HG02588 (cell line): ENCODE data around the gene TARS3.

ENCODE experiments used
- ATAC-seq: cut with Tn5 transposase; IDR thresholded peaks from one replicate; pipeline ENCODE4 v1.9.1; 2021; ENCODE audit warnings: mild to moderate bottlenecking, moderate library complexity; ENCODE audit not compliant: unreplicated experiment

Gene TARS3

GRCh38 chr15:101702077-101702476 is 22.2 kb downstream of the TARS3 start:
- no peak for ATAC-seq

DNA sequence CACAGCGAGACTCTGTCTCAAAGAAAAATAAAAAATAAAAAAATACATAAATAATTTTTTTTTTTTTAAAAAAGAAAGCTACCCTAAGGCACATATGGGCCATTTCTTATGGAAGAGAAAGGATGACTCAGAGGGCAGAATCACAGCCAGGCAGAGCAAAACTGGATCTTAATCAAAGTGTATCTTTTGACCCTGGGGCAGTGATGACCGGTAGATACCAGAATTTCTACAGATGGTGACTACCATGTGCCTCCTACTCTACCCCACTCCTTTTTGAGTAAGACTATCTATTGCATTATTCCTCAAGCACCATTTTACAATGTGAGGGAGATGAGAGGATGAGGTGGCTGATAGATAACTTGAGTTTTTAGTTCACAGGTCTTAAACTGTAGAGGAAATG is 26.0 kb downstream of the TARS3 start:
- no peak for ATAC-seq

DNA sequence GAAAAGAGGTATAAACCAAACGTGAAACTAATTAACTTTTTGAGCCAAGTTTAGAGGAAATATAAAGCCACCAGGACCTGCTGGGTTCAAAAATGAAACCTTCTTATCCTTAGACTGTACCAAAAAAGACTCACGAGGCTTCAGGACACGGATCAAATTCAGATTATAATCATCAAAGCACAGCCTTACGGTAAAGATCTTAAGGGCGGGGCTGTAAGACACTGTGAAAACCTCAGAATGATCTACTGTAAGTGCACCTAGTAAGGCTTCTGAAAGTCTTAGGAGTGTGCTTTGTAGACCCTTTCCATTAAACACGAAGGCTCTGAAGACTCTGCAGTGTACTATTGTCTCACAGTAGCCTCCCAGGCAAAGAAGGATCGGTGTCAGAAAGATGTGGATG is 26.8 kb downstream of the TARS3 start:
- ATAC-seq: no peak

DNA sequence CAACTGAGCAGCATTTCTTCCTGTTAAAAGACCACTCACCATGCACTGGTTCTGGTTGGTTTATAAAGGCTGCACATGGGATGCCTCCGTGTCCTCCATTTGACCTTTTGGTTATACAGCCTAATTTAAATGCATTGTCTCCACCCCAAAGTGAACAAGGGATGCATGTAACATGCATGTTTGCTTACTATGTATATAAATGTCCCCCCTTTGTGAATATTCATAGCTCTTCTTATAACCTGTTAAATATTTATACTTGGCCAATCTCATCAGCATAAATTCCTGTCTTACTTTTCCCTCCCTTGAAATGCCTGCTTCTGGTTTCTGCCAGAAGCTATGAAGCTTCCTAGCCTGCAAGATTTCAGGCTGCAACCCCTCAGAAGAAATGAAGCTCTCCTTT is 27.4 kb downstream of the TARS3 start:
- ATAC-seq: no peak

GRCh38 chr15:101694261-101694660 is 30.0 kb downstream of the TARS3 start:
- no peak for ATAC-seq

DNA sequence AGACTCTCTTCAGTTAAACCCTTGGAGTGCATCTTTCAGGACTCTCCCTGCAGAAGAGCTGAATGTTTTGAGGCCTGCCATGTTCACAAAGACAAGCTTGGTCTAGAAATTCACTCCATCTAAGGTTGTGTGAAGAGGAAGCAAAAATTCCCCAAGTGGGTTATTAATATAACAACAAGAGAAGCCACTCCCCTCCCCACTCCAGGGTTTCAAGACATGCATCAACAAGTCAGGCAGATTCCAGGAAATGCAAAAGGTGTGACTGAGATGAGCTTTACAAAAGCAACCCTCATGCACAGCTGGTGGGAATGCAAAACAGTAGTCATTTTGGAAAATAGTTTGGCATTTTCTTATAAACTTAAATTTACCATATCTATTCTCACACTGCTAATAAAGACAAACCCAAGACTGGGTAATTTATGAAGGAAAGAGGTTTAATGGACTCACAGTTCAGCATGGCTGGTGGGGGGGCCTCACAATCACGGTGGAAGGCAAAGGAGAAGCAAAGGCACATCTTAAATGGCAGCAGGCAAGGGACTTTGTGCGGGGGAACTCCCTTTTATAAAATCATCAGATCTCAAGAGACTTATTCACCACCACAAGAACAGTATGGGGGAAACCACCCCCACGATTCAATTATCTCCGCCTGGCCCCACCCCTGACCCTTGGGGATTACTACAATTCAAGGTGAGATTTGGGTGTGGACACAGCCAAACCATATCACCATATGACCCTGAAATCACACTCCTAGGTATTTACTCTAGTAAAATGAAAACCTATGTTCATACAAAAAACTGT is 31.3 kb downstream of the TARS3 start:
- no peak for ATAC-seq

DNA sequence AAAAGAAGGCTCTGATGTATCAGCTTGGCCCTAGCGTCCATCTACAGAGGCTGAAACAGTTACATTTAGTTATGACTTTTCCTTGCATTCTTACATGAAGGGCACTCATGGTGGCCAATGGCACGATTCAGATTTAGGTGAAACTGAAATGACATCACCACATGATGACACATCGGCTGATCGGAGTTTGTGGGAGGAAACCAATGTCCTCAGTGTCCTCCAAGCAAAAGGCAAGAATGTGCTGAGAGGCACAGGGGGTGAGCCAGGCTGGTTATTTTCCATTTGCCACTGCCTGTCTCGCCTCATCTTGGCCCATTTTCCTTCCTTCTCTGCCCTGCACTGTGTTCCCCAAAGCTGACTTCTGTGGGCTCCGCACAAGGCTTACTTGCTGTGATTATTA is 34.4 kb downstream of the TARS3 start:
- no peak for ATAC-seq

DNA sequence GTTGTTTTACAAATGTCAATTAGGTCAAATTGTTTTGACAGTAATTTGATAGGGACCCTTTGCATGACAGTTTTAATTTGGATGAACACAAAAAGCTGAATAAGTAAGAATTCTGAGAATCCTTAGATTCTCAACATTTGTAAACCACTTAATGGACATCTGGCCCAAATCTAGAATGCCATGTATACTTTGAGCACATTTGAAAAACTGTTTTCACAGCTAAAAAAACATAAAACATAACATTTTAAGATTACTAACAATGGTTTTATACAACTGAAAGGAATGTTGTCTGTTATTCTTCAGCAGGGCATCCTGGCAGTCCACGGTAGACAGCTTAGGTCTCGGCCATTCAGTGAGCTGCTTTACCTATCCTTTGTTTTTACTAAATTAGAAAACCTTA is 37.6 kb downstream of the TARS3 start:
- ATAC-seq: no peak

DNA sequence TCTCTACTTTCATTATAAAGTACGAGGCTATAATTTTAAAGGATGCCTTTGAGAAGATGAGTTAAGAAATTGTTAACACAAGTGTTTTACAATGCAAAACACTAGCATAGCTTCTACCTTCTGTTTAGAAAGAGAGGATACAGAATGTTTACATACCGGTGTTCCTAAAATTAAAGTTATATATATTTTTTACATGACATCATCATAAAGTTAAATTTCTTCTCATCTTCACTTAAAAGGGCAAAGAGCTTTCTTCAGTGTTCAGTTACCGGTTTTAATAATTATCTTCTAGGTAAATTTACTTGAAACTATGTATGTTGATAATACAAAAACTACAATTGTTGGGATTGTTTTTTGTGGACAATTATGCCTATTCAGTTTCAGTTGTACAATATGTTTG is 39.4 kb downstream of the TARS3 start:
- ATAC-seq: no peak

DNA sequence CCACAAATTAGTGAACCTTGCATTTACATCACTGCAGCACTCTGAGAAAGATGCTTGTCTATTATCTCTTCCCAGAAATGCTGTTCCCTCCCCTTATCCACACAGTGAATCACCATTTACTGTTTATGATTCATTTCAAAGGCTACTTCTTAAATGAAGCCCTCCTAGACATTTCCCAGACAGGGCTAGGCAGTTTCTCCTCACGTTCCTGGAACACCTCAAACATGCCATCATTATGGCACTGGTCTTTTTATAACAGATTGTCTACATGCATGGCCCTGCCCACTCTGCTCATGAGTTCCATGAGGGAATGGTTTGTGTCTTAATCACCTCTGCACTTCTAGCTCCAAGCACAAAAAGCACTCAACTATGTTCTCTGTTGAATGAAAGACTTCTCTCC is 39.9 kb downstream of the TARS3 start:
- ATAC-seq: no peak

DNA sequence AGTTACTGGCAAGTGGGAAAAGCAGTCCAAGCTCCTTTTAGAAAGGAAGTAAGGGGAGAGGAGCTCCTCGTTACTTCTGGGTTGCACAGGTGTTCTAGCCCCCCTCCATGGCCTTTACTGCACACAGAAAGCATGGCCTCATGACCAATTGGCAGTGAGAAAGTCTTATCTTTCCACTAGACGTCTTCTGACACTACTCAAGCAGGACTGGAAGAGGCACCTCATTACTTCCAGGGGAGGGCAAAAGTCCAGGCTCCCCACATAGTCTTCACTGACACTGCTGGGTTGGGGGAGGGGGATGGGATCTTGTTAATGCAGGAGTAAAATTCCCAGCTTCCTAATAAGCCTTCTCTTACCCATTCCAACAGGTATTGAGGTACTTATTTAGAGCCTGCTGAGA is 44.5 kb downstream of the TARS3 start:
- no peak for ATAC-seq

DNA sequence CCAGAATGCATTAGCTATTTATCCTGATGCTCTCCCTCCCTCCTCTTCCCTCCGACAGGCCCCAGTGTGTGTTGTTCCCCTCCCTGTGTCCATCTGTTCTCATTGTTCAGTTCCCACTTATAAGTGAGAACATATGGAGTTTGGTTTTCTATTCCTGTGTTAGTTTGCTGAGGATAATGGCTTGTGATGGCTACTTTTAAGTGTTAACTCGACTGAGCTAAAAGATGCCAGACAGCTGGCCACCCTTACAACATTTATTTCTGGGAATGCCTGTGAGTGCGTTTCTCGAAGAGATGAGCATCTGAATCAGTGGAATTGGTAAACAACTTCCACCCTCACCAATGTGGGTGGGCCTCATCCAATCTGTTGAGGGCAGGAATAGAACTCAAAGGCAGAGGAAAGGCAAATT is 47.3 kb downstream of the TARS3 start:
- no peak for ATAC-seq

- ATAC-seq: peak; percentile 82
Observed at GRCh38 chr15:101675796-101676582, 48.3 kb downstream of the TARS3 start.

GRCh38 chr15:101675015-101675414 is 49.3 kb downstream of the TARS3 start:
- no peak for ATAC-seq

- no peak for ATAC-seq
Observed at GRCh38 chr15:101672298-101672697, 52.0 kb downstream of the TARS3 start.

GRCh38 chr15:101669744-101670143 is 54.5 kb downstream of the TARS3 start:
- ATAC-seq: no peak

GRCh38 chr15:101667881-101668280 is 56.4 kb downstream of the TARS3 start:
- no peak for ATAC-seq

- ATAC-seq: no peak
Observed at GRCh38 chr15:101664303-101664913, 59.9 kb downstream of the TARS3 start.

DNA sequence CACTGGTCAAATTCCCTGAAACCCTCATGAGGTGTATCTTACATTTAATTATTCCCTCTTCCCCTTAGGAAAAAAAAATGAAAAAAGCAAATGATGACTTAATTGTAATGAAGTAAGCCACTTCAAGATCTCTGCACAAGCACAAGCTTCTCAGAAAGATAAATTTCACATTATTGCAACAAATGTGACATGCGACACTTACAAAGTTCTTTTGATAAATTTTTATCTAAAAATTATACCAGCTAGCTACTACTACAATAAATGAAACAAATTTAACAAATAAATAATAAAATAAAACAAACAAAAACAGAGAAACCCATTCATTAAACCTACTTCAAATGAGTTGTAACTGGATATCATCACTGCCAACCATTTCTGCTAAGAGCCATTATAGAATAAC is 62.1 kb downstream of the TARS3 start:
- no peak for ATAC-seq

DNA sequence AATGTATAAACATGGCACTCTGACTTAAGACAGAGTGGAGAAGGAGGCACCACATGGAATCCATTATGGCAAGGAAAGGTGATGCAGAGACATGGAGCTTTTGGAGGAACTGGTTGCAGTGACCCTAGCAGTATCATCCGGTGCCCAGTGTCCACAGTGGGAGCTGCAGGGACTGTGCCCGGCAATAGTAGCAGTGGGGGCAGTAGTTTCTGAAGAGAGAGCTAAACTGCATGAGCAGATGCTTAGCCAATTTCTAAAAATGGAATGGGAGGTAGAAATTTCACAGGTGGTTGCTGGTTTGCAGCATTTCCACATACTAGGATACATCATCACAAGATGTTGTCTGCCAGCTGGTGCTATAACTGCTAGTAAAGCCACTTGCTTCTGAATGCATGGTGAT is 64.3 kb downstream of the TARS3 start:
- no peak for ATAC-seq

- ATAC-seq: no peak
Observed at GRCh38 chr15:101657968-101658784, 66.1 kb downstream of the TARS3 start.
